HEK293 (cell line): Measurements from ENCODE around the gene SEC14L6.

Experiments used
- CTCF ChIA-PET: fragments of 350-600 bp; formaldehyde crosslinking; extraction: SDS; loops from one replicate; lab custom pipeline; 2021; ENCODE audit warnings: antibody characterized with exemption; lab: Yijun Ruan, JAX
- POLR2A ChIA-PET: fragments of 300-600 bp; formaldehyde crosslinking; extraction: SDS; loops from one replicate; lab custom pipeline; 2020; ENCODE audit warnings: antibody characterized with exemption, inconsistent platforms; lab: Yijun Ruan, JAX
- H3K27ac ChIP-seq: fragments of 200-500 bp; sonication (Bioruptor generic); 2 replicates; pipeline ENCODE4 v1.5.1; 2014; ENCODE audit warnings: low read depth, low read length, control low read depth, inconsistent platforms; ENCODE audit errors: extremely low read depth
- H3K36me3 ChIP-seq, 2 experiments: fragments of 200-500 bp in 1 of 2; sonication (Bioruptor generic) in 1 of 2; 1 replicate in 1 of 2; 2 replicates in 1 of 2; pipeline ENCODE4 v1.5.1; 2014 to 2017; ENCODE audit warnings: inconsistent platforms in 2 of 2, low read length in 2 of 2; ENCODE audit not compliant: control insufficient read depth in 2 of 2, insufficient read depth in 1 of 2
- H3K4me1 ChIP-seq: fragments of 200-500 bp; sonication (Bioruptor generic); 2 replicates; pipeline ENCODE4 v1.5.1; 2014; ENCODE audit warnings: mild to moderate bottlenecking, low read length, inconsistent platforms; ENCODE audit not compliant: control insufficient read depth, insufficient read depth
- H3K4me3 ChIP-seq: 2 replicates; pipeline ENCODE4 v1.5.1; 2011; ENCODE audit warnings: low read depth, mild to moderate bottlenecking, control low read depth, low read length, moderate library complexity
- H3K9me3 ChIP-seq: fragments of 200-500 bp; sonication (Bioruptor generic); 2 replicates; pipeline ENCODE4 v1.5.1; 2014; ENCODE audit warnings: low read depth, low read length, inconsistent platforms; ENCODE audit not compliant: control insufficient read depth, insufficient read depth
- EGR2 ChIP-seq: fragments of 450-650 bp; formaldehyde crosslinking; IDR thresholded peaks from 2 replicates; pipeline ENCODE4 v1.5.1; 2016; ENCODE audit warnings: low read depth, missing biosample characterization, missing genetic modification characterization
- KLF1 ChIP-seq: fragments of 450-650 bp; formaldehyde crosslinking; IDR thresholded peaks from 2 replicates; pipeline ENCODE4 v1.5.1; 2016; ENCODE audit warnings: missing biosample characterization, missing genetic modification characterization
- MYNN ChIP-seq: fragments of 450-650 bp; formaldehyde crosslinking; IDR thresholded peaks from 2 replicates; pipeline ENCODE4 v1.5.1; 2016; ENCODE audit warnings: missing biosample characterization, missing genetic modification characterization, borderline replicate concordance
- PRDM2 ChIP-seq: fragments of 450-650 bp; formaldehyde crosslinking; IDR thresholded peaks from 2 replicates; pipeline ENCODE4 v1.5.1; 2016; ENCODE audit warnings: missing biosample characterization, missing genetic modification characterization, borderline replicate concordance
- SP2 ChIP-seq: fragments of 450-650 bp; formaldehyde crosslinking; IDR thresholded peaks from 2 replicates; pipeline ENCODE4 v1.5.1; 2016; ENCODE audit warnings: missing biosample characterization, missing genetic modification characterization
- ZFHX2 ChIP-seq: fragments of 450-650 bp; formaldehyde crosslinking; conservative IDR thresholded peaks from 2 replicates; pipeline ENCODE4 v1.5.1; 2016; ENCODE audit warnings: missing biosample characterization, missing genetic modification characterization
- ZNF184 ChIP-seq: fragments of 450-650 bp; IDR thresholded peaks from 2 replicates; pipeline ENCODE4 v1.5.1; 2018; ENCODE audit warnings: missing biosample characterization, mild to moderate bottlenecking, missing genetic modification characterization
- ZNF19 ChIP-seq: fragments of 450-650 bp; formaldehyde crosslinking; IDR thresholded peaks from 2 replicates; pipeline ENCODE4; 2016; ENCODE audit warnings: missing biosample characterization, missing genetic modification characterization, low read depth
- ZNF248 ChIP-seq: fragments of 450-650 bp; formaldehyde crosslinking; IDR thresholded peaks from 2 replicates; pipeline ENCODE4 v1.5.1; 2017; ENCODE audit warnings: missing biosample characterization, missing genetic modification characterization
- ZNF280D ChIP-seq: fragments of 450-650 bp; formaldehyde crosslinking; IDR thresholded peaks from 2 replicates; pipeline ENCODE4 v1.5.1; 2016; ENCODE audit warnings: missing biosample characterization, missing genetic modification characterization
- ZNF423 ChIP-seq: fragments of 450-650 bp; formaldehyde crosslinking; IDR thresholded peaks from 2 replicates; pipeline ENCODE4 v1.5.1; 2016; ENCODE audit warnings: missing biosample characterization, missing genetic modification characterization
- ZNF426 ChIP-seq: fragments of 450-650 bp; formaldehyde crosslinking; IDR thresholded peaks from 2 replicates; pipeline ENCODE4 v1.5.1; 2017; ENCODE audit warnings: missing biosample characterization, missing genetic modification characterization, mild to moderate bottlenecking, inconsistent platforms, moderate library complexity
- ZNF449 ChIP-seq: fragments of 450-650 bp; formaldehyde crosslinking; IDR thresholded peaks from 2 replicates; pipeline ENCODE4 v1.5.1; 2017; ENCODE audit warnings: missing biosample characterization, mild to moderate bottlenecking, missing genetic modification characterization, moderate library complexity
- ZNF610 ChIP-seq: fragments of 450-650 bp; formaldehyde crosslinking; IDR thresholded peaks from 2 replicates; pipeline ENCODE4 v1.5.1; 2016; ENCODE audit warnings: missing biosample characterization, missing genetic modification characterization, borderline replicate concordance
- TF ChIP-seq, protein P1 (sequence below): fragments of 450-650 bp; formaldehyde crosslinking; IDR thresholded peaks from 2 replicates; pipeline ENCODE4 v1.5.1; 2016; ENCODE audit warnings: missing biosample characterization, missing genetic modification characterization
- TF ChIP-seq, protein P2 (sequence below): fragments of 450-650 bp; IDR thresholded peaks from 2 replicates; pipeline ENCODE4 v1.5.1; 2018; ENCODE audit warnings: missing biosample characterization, mild to moderate bottlenecking, missing genetic modification characterization

The SEC14L6 gene

GRCh38 chr22:30584441-30584840 is 37.9 kb upstream of the SEC14L6 start:
- ChIA-PET POLR2A (interaction anchor here (0.5 kb wide), 2 partner anchors 25 to 252 kb away, joined by 3 to 4 read pairs; no protein-coding TSS in a partner anchor), CTCF (no interaction called here)

DNA sequence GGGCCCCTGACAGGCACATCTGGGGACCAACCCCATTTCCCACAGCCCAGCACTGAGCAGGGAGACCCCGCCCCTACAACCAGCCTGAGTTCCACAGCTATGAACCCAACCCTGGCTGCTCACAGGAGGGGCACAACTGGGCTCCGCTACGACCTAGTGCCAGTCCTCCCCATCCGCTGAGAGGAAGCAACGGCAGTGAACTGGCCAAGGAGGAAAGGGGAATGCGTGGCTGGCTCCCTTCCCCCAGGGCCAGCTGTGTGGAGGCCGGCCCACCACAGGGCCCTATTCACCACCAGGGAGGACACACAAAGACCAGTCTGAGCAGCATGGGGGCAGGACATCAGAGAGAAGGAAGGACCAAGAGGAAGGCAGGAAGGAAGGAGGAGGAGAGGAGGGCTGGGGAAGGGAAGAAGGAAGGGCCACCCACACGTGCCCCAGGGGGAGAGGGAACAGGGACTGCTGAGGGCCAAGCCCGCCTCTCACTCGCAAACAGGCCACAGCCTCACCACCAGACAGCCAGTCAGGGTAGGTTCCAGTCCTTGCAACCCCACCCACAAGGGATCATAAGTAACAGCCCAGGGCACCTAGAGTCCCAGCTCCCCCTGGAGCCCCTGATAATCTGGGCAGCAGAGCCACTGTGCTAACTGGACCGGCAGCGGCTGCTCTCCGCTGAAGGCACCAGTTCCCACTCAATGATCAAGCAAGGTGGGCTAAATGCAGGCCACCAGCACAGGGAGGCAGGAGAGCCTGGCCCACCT is 36.4 kb upstream of the SEC14L6 start:
- Histone ChIP-seq H3K9me3 (no peaks in the 10 kb centered on the region), H3K36me3 (peaks cover 16 to 99% of the 10 kb centered on the region in 2 experiments), H3K27ac (no peak overlapping the region), H3K4me3 (no peak overlapping the region), H3K4me1 (no peaks in the 10 kb centered on the region)
- ChIA-PET CTCF (interaction anchor here (0.6 to 0.7 kb wide), 2 partner anchors 579 to 965 kb away, joined by 3 to 6 read pairs; no protein-coding TSS in a partner anchor), POLR2A (interaction anchor here (0.6 to 1.0 kb wide), 3 partner anchors 10 to 369 kb away, joined by 3 to 6 read pairs (median 4); no protein-coding TSS in a partner anchor)
- no peak for TF ChIP-seq ZNF449 (tag by site-specific recombination)
- TF ChIP-seq EGR2 (tag by site-specific recombination): peak; percentile 82
- TF ChIP-seq, protein P1, sequence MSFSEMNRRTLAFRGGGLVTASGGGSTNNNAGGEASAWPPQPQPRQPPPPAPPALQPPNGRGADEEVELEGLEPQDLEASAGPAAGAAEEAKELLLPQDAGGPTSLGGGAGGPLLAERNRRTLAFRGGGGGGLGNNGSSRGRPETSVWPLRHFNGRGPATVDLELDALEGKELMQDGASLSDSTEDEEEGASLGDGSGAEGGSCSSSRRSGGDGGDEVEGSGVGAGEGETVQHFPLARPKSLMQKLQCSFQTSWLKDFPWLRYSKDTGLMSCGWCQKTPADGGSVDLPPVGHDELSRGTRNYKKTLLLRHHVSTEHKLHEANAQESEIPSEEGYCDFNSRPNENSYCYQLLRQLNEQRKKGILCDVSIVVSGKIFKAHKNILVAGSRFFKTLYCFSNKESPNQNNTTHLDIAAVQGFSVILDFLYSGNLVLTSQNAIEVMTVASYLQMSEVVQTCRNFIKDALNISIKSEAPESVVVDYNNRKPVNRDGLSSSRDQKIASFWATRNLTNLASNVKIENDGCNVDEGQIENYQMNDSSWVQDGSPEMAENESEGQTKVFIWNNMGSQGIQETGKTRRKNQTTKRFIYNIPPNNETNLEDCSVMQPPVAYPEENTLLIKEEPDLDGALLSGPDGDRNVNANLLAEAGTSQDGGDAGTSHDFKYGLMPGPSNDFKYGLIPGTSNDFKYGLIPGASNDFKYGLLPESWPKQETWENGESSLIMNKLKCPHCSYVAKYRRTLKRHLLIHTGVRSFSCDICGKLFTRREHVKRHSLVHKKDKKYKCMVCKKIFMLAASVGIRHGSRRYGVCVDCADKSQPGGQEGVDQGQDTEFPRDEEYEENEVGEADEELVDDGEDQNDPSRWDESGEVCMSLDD (tag by site-specific recombination): no peak
- peak; percentile 37; the same call in 1 of the 2 replicates for TF ChIP-seq ZFHX2 (tag by site-specific recombination)
- TF ChIP-seq ZNF184 (tag by site-specific recombination): no peak
- no peak for TF ChIP-seq PRDM2 (tag by site-specific recombination)
- TF ChIP-seq SP2 (tag by site-specific recombination): peak; percentile 32; the same call in 1 of the 2 replicates
- TF ChIP-seq ZNF426 (tag by site-specific recombination): no peak
- TF ChIP-seq ZNF19 (tag by site-specific recombination): no peak

More at GRCh38 chr22:30584441-30584840, 37.9 kb upstream of the SEC14L6 start:
- H3K9me3 ChIP-seq: no peaks in the 10 kb centered on the region
- H3K27ac ChIP-seq: no peak overlapping the region
- TF ChIP-seq ZNF610 (tag by site-specific recombination): no peak
- TF ChIP-seq KLF1 (tag by site-specific recombination): no peak
- no peak for TF ChIP-seq ZNF423 (tag by site-specific recombination)
- TF ChIP-seq, protein P2, sequence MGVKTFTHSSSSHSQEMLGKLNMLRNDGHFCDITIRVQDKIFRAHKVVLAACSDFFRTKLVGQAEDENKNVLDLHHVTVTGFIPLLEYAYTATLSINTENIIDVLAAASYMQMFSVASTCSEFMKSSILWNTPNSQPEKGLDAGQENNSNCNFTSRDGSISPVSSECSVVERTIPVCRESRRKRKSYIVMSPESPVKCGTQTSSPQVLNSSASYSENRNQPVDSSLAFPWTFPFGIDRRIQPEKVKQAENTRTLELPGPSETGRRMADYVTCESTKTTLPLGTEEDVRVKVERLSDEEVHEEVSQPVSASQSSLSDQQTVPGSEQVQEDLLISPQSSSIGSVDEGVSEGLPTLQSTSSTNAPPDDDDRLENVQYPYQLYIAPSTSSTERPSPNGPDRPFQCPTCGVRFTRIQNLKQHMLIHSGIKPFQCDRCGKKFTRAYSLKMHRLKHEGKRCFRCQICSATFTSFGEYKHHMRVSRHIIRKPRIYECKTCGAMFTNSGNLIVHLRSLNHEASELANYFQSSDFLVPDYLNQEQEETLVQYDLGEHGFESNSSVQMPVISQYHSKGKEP: no peak
- no peak for TF ChIP-seq ZNF248 (tag by site-specific recombination)
- no peak for TF ChIP-seq MYNN (tag by site-specific recombination)
- no peak for TF ChIP-seq ZNF280D (tag by site-specific recombination)
- no peak for TF ChIP-seq SP2 (tag by site-specific recombination)
- H3K4me3 ChIP-seq: no peak overlapping the region
- peaks cover 25 to 99% of the 10 kb centered on the region in 2 experiments for H3K36me3 ChIP-seq
- H3K4me1 ChIP-seq: no peaks in the 10 kb centered on the region
